Measurements from ENCODE around the gene F2R. TPM values are rescaled to one million over a fixed set of nuclear protein-coding genes. Genes with fewer than 3 reads are reported as not detected.

Gene F2R
- polyA plus RNA-seq, 1 experiment = 50.4 TPM

DNA sequence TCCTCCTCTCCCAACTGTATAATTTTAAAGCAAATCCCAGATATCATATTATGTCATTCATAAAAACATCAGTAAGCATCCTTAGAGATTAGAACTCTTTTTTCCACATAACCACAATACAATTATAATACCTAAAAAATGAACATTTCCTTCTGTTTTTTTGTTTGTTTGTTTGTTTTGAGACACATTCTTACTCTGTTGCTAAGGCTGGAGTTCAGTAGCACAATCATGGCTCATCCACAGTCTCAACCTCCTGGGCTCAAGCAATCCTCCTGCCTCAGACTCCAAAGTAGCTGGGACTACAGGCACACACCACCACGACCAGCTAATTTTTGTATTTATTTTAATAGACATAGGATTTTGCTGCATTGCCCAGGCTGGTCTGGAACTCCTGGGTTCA lies 8.0 kb downstream of the F2R start:
- TF ChIP-seq CTCF (IDR thresholded peaks at IDR 0.05; ENCODE audit: insufficient read depth, low read depth, low read length) = no peak

DNA sequence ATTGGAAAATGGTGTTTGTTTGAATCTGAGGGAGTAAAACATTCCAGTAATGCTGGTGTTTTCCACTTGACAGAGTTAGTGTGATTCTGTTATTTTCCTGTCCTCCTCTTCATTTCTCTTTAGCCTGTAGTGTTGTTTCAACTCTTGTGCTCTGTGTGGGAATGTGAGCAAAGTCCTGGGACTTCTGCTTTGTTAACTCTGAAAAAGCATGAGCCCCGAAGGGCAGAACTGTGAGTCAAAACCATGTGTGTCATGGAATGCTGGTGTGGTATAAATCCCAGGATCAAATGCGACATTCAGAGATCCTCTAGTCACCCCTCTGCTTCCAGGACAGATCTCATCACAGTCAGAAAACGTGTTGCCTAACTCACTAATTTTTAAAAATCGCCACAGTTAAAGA lies 8.9 kb downstream of the F2R start:
- no peak for TF ChIP-seq CTCF (IDR thresholded peaks at IDR 0.05; ENCODE audit: insufficient read depth, low read depth, low read length)
- ChIA-PET CTCF (interaction anchor here (1.0 to 1.6 kb wide), 2 partner anchors 10 to 50 kb away, joined by 5 to 8 read pairs; no protein-coding TSS in a partner anchor), POLR2A (no interaction called here)
- peak; percentile 62 for DNase-seq (ENCODE audit: low read depth)
- 0 out of 2 replicates have a peak, but pooled peaks cover 1% of the 10 kb centered on the region for H3K36me3 ChIP-seq (ENCODE audit: control insufficient read depth, insufficient read depth, low read length)
- no peaks in the 10 kb centered on the region for H3K27me3 ChIP-seq (ENCODE audit: control insufficient read depth, insufficient read depth, low read length)
- H3K4me3 ChIP-seq (ENCODE audit: low read depth, low read length) = no peak overlapping the region

More for the DNA sequence above, 8.0 kb downstream of the F2R start:
- DNase-seq (ENCODE audit: low read depth) = no peak
- H3K4me3 ChIP-seq (ENCODE audit: low read depth, low read length) = no peak overlapping the region
- ChIA-PET POLR2A (no interaction called here), CTCF (interaction anchor here (1.4 to 3.2 kb wide), 2 partner anchors 9 to 16 kb away, joined by 3 to 7 read pairs; no protein-coding TSS in a partner anchor)
- 0 out of 2 replicates have a peak, but pooled peaks cover 1% of the 10 kb centered on the region for H3K36me3 ChIP-seq (ENCODE audit: control insufficient read depth, insufficient read depth, low read length)
- no peaks in the 10 kb centered on the region for H3K27me3 ChIP-seq (ENCODE audit: control insufficient read depth, insufficient read depth, low read length)

DNA sequence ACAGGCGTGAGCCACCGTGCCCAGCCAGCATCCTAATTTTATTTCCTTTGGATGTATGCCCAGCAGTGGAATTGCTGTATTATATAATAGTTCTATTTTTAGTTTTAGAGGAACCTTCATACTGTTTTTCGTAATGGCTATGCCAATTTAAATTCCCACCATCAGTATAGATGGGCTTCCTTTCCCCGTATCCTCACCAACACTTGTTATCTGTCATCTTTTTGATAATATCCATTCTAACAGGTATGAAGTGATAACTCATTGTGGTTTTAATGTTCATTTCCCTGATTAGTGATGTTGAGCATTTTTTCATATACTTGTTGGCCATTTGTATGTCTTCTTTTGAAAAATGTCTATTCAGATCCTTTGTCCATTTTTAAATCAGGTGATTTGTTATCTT lies 13.0 kb downstream of the F2R start:
- no peak for DNase-seq (ENCODE audit: low read depth)
- CTCF ChIA-PET = no interaction called here
- POLR2A ChIA-PET = no interaction called here
- TF ChIP-seq CTCF (IDR thresholded peaks at IDR 0.05; ENCODE audit: insufficient read depth, low read depth, low read length) = no peak
- Histone ChIP-seq H3K36me3 (ENCODE audit: control insufficient read depth, insufficient read depth, low read length) (0 out of 2 replicates have a peak, but pooled peaks cover 1% of the 10 kb centered on the region), H3K27me3 (ENCODE audit: control insufficient read depth, insufficient read depth, low read length) (no peaks in the 10 kb centered on the region), H3K4me3 (ENCODE audit: low read depth, low read length) (no peak overlapping the region)

- Histone ChIP-seq H3K36me3 (ENCODE audit: control insufficient read depth, insufficient read depth, low read length) (0 out of 2 replicates have a peak, but pooled peaks cover 1% of the 10 kb centered on the region), H3K4me3 (ENCODE audit: low read depth, low read length) (no peak overlapping the region), H3K27me3 (ENCODE audit: control insufficient read depth, insufficient read depth, low read length) (no peaks in the 10 kb centered on the region)
- CTCF ChIA-PET = no interaction called here
- POLR2A ChIA-PET = no interaction called here
- DNase-seq (ENCODE audit: low read depth) = no peak
- TF ChIP-seq CTCF (IDR thresholded peaks at IDR 0.05; ENCODE audit: insufficient read depth, low read depth, low read length) = no peak
Measured at GRCh38 chr5:76729373-76730290, 13.7 kb downstream of the F2R start.

DNA sequence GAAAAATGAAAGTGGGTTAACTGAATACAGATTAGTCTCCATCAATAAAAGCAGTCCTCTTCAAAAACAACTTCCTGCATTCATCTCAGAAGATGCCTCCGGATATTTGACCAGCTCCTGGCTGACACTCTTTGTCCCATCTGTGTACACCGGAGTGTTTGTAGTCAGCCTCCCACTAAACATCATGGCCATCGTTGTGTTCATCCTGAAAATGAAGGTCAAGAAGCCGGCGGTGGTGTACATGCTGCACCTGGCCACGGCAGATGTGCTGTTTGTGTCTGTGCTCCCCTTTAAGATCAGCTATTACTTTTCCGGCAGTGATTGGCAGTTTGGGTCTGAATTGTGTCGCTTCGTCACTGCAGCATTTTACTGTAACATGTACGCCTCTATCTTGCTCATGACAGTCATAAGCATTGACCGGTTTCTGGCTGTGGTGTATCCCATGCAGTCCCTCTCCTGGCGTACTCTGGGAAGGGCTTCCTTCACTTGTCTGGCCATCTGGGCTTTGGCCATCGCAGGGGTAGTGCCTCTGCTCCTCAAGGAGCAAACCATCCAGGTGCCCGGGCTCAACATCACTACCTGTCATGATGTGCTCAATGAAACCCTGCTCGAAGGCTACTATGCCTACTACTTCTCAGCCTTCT lies 16.6 kb downstream of the F2R start:
- POLR2A ChIA-PET = no interaction called here
- Histone ChIP-seq H3K4me3 (ENCODE audit: low read depth, low read length) (no peak overlapping the region), H3K36me3 (ENCODE audit: control insufficient read depth, insufficient read depth, low read length) (no peaks in the 10 kb centered on the region), H3K27me3 (ENCODE audit: control insufficient read depth, insufficient read depth, low read length) (no peaks in the 10 kb centered on the region)
- CTCF ChIA-PET = interaction anchor here (0.8 to 2.4 kb wide), 2 partner anchors 10 to 42 kb away, joined by 3 to 7 read pairs; no protein-coding TSS in a partner anchor
- no peak for TF ChIP-seq CTCF (IDR thresholded peaks at IDR 0.05; ENCODE audit: insufficient read depth, low read depth, low read length)
- DNase-seq (ENCODE audit: low read depth) = no peak
